Heart left ventricle (tissue), 13 donors: Measurements from ENCODE around the gene MAML3.

Experiments
- CTCF ChIP-seq, 12 donors: fragments of 200-600 bp; sonication (generic) in 4 of 12; IDR thresholded peaks; one replicate each; pipeline versions ENCODE4 v1.5.0 to v1.8.0; 2018 to 2022; ENCODE audit warnings: antibody characterized with exemption in 12 of 12, mild to moderate bottlenecking in 5 of 12
- POLR2A ChIP-seq, 2 donors: fragments of 450-650 bp; IDR thresholded peaks; one replicate each; pipeline ENCODE4 v1.6.1; 2017; ENCODE audit warnings: antibody characterized with exemption in 2 of 2, mild to moderate bottlenecking in 2 of 2, moderate library complexity in 2 of 2
- donor health status: ischemic (EF 13 %, LVEDD 7.1; RV severe dilation, severe dysfunction).
- donor health status: DM: no; HTN: yes; CAD: no.
- donor health status: DM: no; HTN: no; CAD: no.
- donor health status: ischemic (EF 25% LVEDD 6.9; RV normal size, moderate dysfunction).
- donor health status: ischemic (EF 25% LVEDD 5.7; RV mildly dilated, moderate dysfunction).
- donor health status: ischemic (EF 35%, LVEDD 5.7; RV mildly dilated, moderate dysfunction).
- donor health status: nonischemic (EF 11% LVEDD 7.7; RV severe dilation, severe dysfunction).
- donor health status: DM: yes; HTN: yes; CAD: no.
- donor health status: PGD.
- donor health status: ischemic (EF 29% LVEDD 5.4; RV normal size, mild dysfunction).
- donor health status: nonischemic (EF 23%, LVEDD 6.1; RV moderate dilation, normal function).

- TF ChIP-seq CTCF (IDR thresholded peaks at IDR 0.05) (no peak), POLR2A (IDR thresholded peaks at IDR 0.05) (no peak)
These were observed 236.1 kb downstream of the MAML3 start for GRCh38 chr4:139917896-139918295.
